ENCODE results near the gene ZNF511.
"Not testable (repeated sequence)": the region's sequence is repeated elsewhere in the genome, so short reads cannot be mapped to it uniquely, and the experiment has no call there.

The ZNF511 gene

DNA sequence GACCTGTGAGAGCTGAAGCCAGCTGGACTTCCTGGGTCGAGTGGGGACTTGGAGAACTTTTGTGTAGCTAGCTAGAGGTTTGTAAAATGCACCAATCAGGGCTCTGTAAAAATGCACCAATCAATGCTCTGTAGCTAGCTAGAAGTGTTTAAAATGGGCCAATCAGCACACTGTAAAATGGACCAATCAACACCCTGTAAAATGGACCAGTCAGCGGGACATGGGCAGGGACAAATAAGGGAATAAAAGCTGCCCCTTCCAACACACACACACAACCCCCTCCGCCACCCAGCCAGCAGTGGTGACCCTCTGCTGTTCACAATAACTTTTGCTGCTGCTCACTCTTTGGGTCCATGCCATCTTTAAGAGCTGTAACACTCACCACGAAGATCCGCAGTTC is 7.1 kb downstream of the ZNF511 start:
- DNase-seq = no peak
- H3K23ac ChIP-seq (ENCODE audit: low read length) = no peak overlapping the region
- WGBS (ENCODE audit: extremely low coverage, insufficient coverage, low lambda C conversion rate) = no CpG with 5 or more reads among the region's 5 CpGs

DNA sequence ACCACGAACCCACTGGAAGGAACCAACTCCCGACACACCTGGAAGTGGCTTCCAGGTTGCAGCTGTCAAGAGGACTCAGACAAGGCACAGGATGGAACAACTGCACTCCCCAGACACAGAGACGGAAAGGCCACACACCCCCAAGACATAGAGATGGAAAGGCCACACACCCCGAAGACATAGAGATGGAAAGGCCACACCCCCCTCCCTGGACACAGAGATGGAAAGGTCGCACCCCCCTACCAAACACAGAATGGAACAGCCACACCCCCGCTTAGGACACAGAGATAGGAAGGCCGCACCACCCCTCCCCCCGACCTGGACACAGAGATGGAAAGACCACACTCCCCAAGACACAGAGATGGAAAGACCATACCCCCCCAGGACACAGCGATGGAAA is 7.6 kb downstream of the ZNF511 start:
- Histone ChIP-seq H3K4me2 (ENCODE audit: low read length) (no peak overlapping the region), H4K5ac (ENCODE audit: low read length) (no peak overlapping the region), H2BK5ac (ENCODE audit: low read length) (no peak overlapping the region), H3K18ac (ENCODE audit: low read length) (no peak overlapping the region), H2AK5ac (ENCODE audit: low read length) (no peak overlapping the region), H3K27ac (ENCODE audit: low read depth, low read length) (no peak overlapping the region), H3K79me2 (ENCODE audit: control insufficient read depth, insufficient read depth, low read length) (no peaks in the 10 kb centered on the region), H3K79me1 (ENCODE audit: low read length) (no peaks in the 10 kb centered on the region), H3K56ac (ENCODE audit: low read length) (no peak overlapping the region), H4K8ac (ENCODE audit: low read depth, low read length) (no peak overlapping the region), H3K4me3 (ENCODE audit: low read length) (no peak overlapping the region), H3K4ac (ENCODE audit: low read depth, low read length) (no peak overlapping the region), H2BK15ac (replicated peaks; ENCODE audit: low read depth) (no peak overlapping the region), H3K27me3 (ENCODE audit: insufficient read depth, low read length, poor library complexity) (no peaks in the 10 kb centered on the region), H3K4me1 (ENCODE audit: control insufficient read depth, low read depth, low read length) (no peaks in the 10 kb centered on the region), H3K36me3 (ENCODE audit: control insufficient read depth, insufficient read depth, low read length) (no peaks in the 10 kb centered on the region), H2BK120ac (ENCODE audit: low read depth, low read length) (no peak overlapping the region), H3K23ac (ENCODE audit: low read length) (no peak overlapping the region), H3K9ac (ENCODE audit: low read length) (no peak overlapping the region)
- DNase-seq = no peak
- no CpG with 5 or more reads among the region's 9 CpGs for WGBS (ENCODE audit: extremely low coverage, insufficient coverage, low lambda C conversion rate)

More for the DNA sequence above, 7.1 kb downstream of the ZNF511 start:
- Histone ChIP-seq H3K4me2 (ENCODE audit: low read length) (no peak overlapping the region), H3K56ac (ENCODE audit: low read length) (no peak overlapping the region), H4K5ac (ENCODE audit: low read length) (no peak overlapping the region), H3K27ac (ENCODE audit: low read depth, low read length) (no peak overlapping the region), H3K36me3 (ENCODE audit: control insufficient read depth, insufficient read depth, low read length) (no peaks in the 10 kb centered on the region), H3K27me3 (ENCODE audit: insufficient read depth, low read length, poor library complexity) (no peaks in the 10 kb centered on the region), H2BK120ac (ENCODE audit: low read depth, low read length) (no peak overlapping the region), H4K8ac (ENCODE audit: low read depth, low read length) (no peak overlapping the region), H2BK5ac (ENCODE audit: low read length) (no peak overlapping the region), H3K18ac (ENCODE audit: low read length) (no peak overlapping the region), H3K4me1 (ENCODE audit: control insufficient read depth, low read depth, low read length) (no peaks in the 10 kb centered on the region), H3K4me3 (ENCODE audit: low read length) (no peak overlapping the region), H3K79me1 (ENCODE audit: low read length) (no peaks in the 10 kb centered on the region), H3K9ac (ENCODE audit: low read length) (no peak overlapping the region), H2AK5ac (ENCODE audit: low read length) (no peak overlapping the region), H3K79me2 (ENCODE audit: control insufficient read depth, insufficient read depth, low read length) (no peaks in the 10 kb centered on the region), H3K4ac (ENCODE audit: low read depth, low read length) (no peak overlapping the region), H2BK15ac (replicated peaks; ENCODE audit: low read depth) (no peak overlapping the region)

DNA sequence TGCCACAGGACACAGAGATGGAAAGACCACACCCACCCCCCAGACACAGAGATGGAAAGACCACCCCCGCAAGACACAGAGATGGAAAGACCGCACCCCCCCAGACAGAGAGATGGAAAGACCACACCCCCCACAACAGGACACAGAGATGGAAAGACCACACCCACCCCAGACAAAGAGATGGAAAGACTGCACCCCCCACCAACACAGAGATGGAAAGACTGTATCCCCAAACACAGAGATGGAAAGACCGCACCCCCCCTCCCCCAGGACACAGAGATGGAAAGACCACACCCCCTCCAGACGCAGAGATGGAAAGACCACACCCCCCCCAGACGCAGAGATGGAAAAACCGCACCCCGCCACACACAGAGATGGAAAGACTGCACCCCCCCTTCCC is 8.0 kb downstream of the ZNF511 start:
- no peak overlapping the region for H2BK15ac ChIP-seq (replicated peaks; ENCODE audit: low read depth)
- no peaks in the 10 kb centered on the region for H3K4me1 ChIP-seq (ENCODE audit: control insufficient read depth, low read depth, low read length)
- H2BK5ac ChIP-seq (ENCODE audit: low read length) = no peak overlapping the region
- H3K9ac ChIP-seq (ENCODE audit: low read length) = no peak overlapping the region
- H3K79me1 ChIP-seq (ENCODE audit: low read length) = no peaks in the 10 kb centered on the region
- WGBS (ENCODE audit: extremely low coverage, insufficient coverage, low lambda C conversion rate) = no CpG with 5 or more reads among the region's 7 CpGs
- no peak overlapping the region for H3K56ac ChIP-seq (ENCODE audit: low read length)
- no peak overlapping the region for H3K23ac ChIP-seq (ENCODE audit: low read length)
- H3K4me2 ChIP-seq (ENCODE audit: low read length) = no peak overlapping the region
- no peak overlapping the region for H2AK5ac ChIP-seq (ENCODE audit: low read length)
- no peak for DNase-seq
- H3K18ac ChIP-seq (ENCODE audit: low read length) = no peak overlapping the region
- no peak overlapping the region for H3K4ac ChIP-seq (ENCODE audit: low read depth, low read length)
- no peaks in the 10 kb centered on the region for H3K79me2 ChIP-seq (ENCODE audit: control insufficient read depth, insufficient read depth, low read length)
- H4K5ac ChIP-seq (ENCODE audit: low read length) = no peak overlapping the region
- no peak overlapping the region for H4K8ac ChIP-seq (ENCODE audit: low read depth, low read length)
- H3K27me3 ChIP-seq (ENCODE audit: insufficient read depth, low read length, poor library complexity) = no peaks in the 10 kb centered on the region
- no peak overlapping the region for H3K4me3 ChIP-seq (ENCODE audit: low read length)
- no peaks in the 10 kb centered on the region for H3K36me3 ChIP-seq (ENCODE audit: control insufficient read depth, insufficient read depth, low read length)
- no peak overlapping the region for H3K27ac ChIP-seq (ENCODE audit: low read depth, low read length)
- no peak overlapping the region for H2BK120ac ChIP-seq (ENCODE audit: low read depth, low read length)

DNA sequence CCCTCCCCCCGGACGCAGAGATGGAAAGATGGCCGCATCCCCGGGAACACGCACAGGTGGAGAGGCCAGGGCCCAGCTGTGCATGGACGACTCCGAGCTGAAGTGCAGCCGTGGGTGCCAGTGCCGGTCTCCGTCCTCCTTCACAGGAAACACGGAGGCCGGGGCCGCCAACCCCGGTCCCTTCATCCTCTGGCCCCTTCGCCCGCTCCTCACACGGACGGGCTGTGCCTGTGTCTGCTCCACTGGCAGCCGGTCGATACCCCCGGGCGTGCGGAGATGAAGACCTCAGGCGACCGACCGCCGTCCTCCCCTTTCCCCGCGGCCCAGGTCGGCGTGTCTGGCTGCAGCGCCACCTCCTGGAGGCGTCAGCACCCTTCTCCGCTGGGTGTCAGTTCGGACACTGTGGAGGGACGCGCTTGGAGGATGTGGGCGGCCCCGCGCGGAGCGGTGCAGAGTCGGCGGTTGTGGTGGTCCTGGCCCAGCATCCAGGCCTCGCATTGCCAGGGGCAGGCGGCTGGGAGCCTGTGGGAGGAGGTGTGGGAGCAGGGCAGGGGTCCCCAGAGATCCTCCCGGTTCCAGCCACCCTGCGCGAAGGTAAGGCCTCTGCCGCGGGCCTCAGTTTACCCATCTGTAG is 9.9 kb downstream of the ZNF511 start:
- no peak overlapping the region for H3K4ac ChIP-seq (ENCODE audit: low read depth, low read length)
- H3K27me3 ChIP-seq (ENCODE audit: insufficient read depth, low read length, poor library complexity) = no peaks in the 10 kb centered on the region
- no peak overlapping the region for H3K4me3 ChIP-seq (ENCODE audit: low read length)
- H3K4me1 ChIP-seq (ENCODE audit: control insufficient read depth, low read depth, low read length) = no peaks in the 10 kb centered on the region
- no peaks in the 10 kb centered on the region for H3K79me2 ChIP-seq (ENCODE audit: control insufficient read depth, insufficient read depth, low read length)
- DNase-seq = peak; percentile 83
- no peaks in the 10 kb centered on the region for H3K79me1 ChIP-seq (ENCODE audit: low read length)
- H4K5ac ChIP-seq (ENCODE audit: low read length) = no peak overlapping the region
- H3K56ac ChIP-seq (ENCODE audit: low read length) = peak overlapping the region; percentile 64
- peak overlapping the region; percentile 56 for H3K4me2 ChIP-seq (ENCODE audit: low read length)
- H3K23ac ChIP-seq (ENCODE audit: low read length) = no peak overlapping the region
- no peak overlapping the region for H2AK5ac ChIP-seq (ENCODE audit: low read length)
- WGBS (ENCODE audit: extremely low coverage, insufficient coverage, low lambda C conversion rate) = no CpG with 5 or more reads among the region's 51 CpGs
- H2BK120ac ChIP-seq (ENCODE audit: low read depth, low read length) = no peak overlapping the region
- no peaks in the 10 kb centered on the region for H3K36me3 ChIP-seq (ENCODE audit: control insufficient read depth, insufficient read depth, low read length)
- H3K27ac ChIP-seq (ENCODE audit: low read depth, low read length) = no peak overlapping the region
- no peak overlapping the region for H3K18ac ChIP-seq (ENCODE audit: low read length)
- no peak overlapping the region for H2BK5ac ChIP-seq (ENCODE audit: low read length)
- H2BK15ac ChIP-seq (replicated peaks; ENCODE audit: low read depth) = no peak overlapping the region
- H4K8ac ChIP-seq (ENCODE audit: low read depth, low read length) = no peak overlapping the region
- peak overlapping the region; percentile 29 for H3K9ac ChIP-seq (ENCODE audit: low read length)

DNA sequence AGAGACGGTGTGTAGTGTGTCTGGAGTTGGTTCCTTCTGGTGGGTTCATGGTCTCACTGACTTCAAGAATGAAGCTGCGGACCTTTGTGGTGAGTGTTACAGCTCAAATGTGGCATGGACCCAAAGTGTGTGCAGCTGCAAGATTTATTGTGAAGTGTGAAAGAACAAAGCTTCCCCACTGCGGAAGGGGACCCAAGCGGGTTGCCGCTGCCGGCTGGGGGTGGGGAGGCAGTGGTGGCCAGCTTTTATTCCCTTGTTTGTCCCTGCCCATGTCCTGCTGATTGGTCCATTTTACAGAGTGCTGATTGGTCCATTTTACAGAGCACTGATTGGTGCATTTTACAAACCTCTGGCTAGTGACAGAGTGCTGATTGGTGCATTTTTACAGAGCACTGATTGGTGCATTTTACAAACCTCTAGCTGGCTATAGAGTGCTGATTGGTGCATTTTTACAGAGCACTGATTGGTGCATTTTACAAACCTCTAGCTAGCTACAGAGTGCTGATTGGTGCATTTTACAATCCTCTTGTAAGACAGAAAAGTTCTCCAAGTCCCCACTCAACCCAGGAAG is 12.2 kb downstream of the ZNF511 start:
- H3K18ac ChIP-seq (ENCODE audit: low read length); H3K4me3 ChIP-seq (ENCODE audit: low read length); H3K27me3 ChIP-seq (ENCODE audit: insufficient read depth, low read length, poor library complexity): not testable (repeated sequence)

More for the DNA sequence above, 12.2 kb downstream of the ZNF511 start:
- not testable (repeated sequence) for H3K4me2 ChIP-seq (ENCODE audit: low read length); H3K9ac ChIP-seq (ENCODE audit: low read length); H3K4me1 ChIP-seq (ENCODE audit: control insufficient read depth, low read depth, low read length); H2BK120ac ChIP-seq (ENCODE audit: low read depth, low read length); DNase-seq; H3K79me1 ChIP-seq (ENCODE audit: low read length); H3K27ac ChIP-seq (ENCODE audit: low read depth, low read length); H3K4ac ChIP-seq (ENCODE audit: low read depth, low read length); H3K36me3 ChIP-seq (ENCODE audit: control insufficient read depth, insufficient read depth, low read length); H2BK5ac ChIP-seq (ENCODE audit: low read length); H2BK15ac ChIP-seq (replicated peaks; ENCODE audit: low read depth); H3K79me2 ChIP-seq (ENCODE audit: control insufficient read depth, insufficient read depth, low read length); H3K23ac ChIP-seq (ENCODE audit: low read length); H4K5ac ChIP-seq (ENCODE audit: low read length); H2AK5ac ChIP-seq (ENCODE audit: low read length); H4K8ac ChIP-seq (ENCODE audit: low read depth, low read length); H3K56ac ChIP-seq (ENCODE audit: low read length)
- no CpG with 5 or more reads among the region's 6 CpGs for WGBS (ENCODE audit: extremely low coverage, insufficient coverage, low lambda C conversion rate)
